NCI-H2227 treated with DMSO at 0.1 percent for 48 hours (cell line): Measurements from ENCODE around the gene RECK.
A peak's percentile ranks its signal among the peaks of the same experiment; 100 is the strongest.

Experiments used
- DNase-seq: peaks from one replicate; lab custom pipeline; 2025; lab: John Stamatoyannopoulos, UW

The RECK gene

GRCh38 chr9:36140086-36141084 lies 103.7 kb downstream of the RECK start:
- no peak for DNase-seq

GRCh38 chr9:36141288-36141687 lies 104.6 kb downstream of the RECK start:
- DNase-seq: no peak

- no peak for DNase-seq
Observed at GRCh38 chr9:36141761-36142160, 105.0 kb downstream of the RECK start.

DNA sequence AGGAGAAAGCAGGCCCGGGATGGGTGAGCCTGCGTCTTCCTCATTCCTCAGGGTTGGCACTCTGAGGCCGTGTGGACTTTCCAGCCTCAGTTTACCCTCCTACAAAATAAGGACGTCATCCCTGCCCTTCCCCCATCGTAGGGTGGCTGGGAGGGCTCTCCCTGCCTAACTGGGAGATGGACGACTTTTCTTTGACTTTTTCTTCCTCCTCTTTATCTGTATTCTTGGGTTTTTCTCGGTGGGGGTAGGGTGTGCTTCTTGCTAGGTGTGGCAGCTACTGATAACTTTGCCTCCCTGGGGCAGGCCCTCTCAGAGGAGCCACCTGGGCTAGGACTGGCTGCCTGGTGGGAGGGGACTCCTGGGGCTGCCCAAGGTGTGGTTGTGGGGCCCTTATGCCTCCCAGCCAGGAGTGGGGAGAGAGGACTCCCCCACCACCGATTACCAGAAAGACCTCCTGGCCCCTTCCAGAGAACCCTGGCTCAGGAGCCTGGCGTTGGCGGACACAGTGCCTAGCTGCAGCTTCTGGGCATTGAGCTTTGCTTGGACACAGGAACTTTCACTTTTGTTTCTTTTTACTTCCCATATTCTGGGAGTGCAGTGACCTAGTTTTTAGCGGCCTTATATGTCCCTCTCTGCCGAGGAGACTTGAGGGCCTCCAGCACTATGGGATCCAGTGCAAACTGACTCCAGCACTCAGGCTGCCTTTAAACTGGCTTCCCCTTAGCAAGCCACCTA lies 106.0 kb downstream of the RECK start:
- DNase-seq: no peak

- no peak for DNase-seq
Observed at GRCh38 chr9:36143245-36143641, 106.5 kb downstream of the RECK start.

- DNase-seq: no peak
Observed at GRCh38 chr9:36144309-36145232, 107.9 kb downstream of the RECK start.

DNA sequence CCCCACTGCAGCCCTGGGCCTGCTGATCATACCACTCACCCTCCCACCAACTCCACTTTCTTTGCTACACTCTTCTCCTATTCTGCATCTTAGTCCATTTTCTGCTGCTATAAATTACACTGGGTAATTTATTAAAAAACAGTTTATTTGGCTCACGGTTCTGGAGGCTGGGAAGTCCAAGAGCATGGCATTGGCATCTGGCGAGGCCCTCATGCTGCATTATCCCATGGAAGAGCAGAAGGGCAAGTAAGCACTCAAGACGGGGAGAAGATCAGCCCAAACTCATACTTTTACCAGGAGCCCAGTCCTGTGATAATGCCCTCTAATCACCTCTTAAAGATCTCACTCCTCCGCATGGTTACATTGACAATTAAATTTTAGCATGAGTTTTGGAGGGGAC lies 109.3 kb downstream of the RECK start:
- DNase-seq: no peak

DNA sequence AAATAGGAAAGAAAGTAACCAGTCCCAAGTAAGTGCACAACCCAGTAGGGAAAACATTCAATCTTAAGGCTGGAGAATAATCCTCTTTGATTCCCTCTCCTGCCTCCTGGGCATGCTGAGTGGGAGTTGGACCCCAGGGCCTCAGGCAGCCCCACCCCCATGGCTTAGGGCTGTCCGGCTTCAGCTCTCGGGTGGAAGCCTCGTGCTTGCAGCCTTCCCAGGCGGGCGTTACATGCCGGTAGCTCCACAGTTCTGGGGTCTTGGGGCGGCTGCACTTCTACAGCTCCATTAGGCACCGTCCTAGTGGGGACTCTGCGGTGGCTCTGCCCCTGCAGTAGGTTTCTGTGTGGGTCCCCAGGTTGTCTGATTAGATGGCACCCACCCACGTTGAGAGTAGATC lies 109.9 kb downstream of the RECK start:
- no peak for DNase-seq

- no peak for DNase-seq
Observed at GRCh38 chr9:36147441-36148175, 110.9 kb downstream of the RECK start.

- DNase-seq: no peak
Observed at GRCh38 chr9:36148311-36149051, 111.8 kb downstream of the RECK start.

- no peak for DNase-seq
Observed at GRCh38 chr9:36149197-36149596, 112.5 kb downstream of the RECK start.

GRCh38 chr9:36150574-36151315 lies 114.0 kb downstream of the RECK start:
- no peak for DNase-seq

DNA sequence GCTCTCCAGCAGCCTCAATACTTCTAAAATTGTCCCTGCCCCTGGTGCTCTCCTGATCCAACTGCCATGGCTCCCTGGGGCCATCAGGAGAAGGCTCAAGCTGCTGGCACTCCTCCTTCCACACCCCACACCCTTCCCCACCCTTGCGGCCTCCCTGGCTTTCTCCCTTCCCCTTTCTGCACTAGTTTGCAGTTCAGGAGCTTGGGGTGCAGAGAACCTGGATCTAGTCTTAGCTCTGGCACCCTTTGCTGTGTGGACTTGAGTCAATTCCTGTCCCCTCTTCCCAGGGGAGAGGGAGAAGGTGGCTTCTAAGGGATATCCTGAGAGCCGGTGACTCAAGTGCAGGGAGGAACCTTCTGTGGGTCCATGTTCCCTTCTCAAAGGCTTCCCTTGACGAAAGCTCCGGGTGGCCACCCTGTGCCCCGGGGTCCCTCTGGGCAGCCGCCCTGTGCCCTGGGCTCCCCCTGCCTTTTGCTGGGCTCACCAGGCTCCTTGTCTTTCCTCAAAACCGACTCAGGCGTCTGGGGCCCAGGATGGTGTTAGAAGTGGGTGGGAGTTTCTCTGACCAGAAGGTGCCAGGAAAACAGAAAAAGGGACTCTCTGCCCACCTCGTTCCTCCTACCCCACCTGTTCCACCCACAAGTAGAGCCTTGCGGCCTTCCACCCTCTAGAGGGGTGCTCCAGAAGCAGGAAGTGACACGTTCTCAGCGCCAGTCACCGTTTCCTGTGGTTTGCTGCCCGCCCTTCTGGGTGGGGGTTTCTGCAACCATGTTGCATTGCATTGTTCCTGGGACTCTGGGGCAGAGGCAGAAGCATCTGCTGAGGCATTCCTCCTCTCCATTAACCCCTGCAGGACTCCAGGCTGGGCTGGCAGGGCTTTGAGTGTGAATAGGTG lies 114.8 kb downstream of the RECK start:
- DNase-seq: no peak

DNA sequence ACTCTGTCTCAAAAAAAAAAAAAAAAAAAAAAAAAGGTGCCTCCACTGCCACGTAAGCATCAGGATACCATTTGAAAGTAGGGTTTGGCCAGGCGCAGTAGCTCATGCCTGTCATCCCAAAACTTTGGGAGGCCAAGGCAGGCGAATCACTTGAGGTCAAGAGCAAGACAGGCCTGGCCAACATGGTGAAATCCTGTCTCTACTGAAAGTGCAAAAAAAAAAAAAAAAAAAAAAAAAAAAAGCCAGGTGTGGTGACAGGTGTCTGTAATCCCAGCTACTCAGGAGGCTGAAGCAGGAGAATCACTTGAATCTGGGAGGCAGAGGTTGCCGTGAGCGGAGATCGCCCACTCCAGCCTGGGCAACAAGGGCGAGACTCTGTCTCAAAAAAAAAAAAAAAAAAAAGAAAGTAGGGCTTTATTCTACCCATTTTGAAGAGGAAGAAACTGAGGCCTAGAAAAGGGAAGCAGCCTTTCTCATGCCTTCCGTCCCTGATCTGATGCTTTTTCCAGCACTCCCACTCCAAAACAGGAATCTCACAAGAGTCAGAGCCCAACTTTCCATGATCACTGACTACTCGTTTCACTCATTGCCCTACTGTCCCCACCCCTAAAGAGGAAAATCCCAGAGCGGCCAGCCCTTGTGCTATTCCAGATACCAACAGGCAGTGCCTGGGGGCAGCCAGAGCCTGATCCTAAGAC lies 116.2 kb downstream of the RECK start:
- DNase-seq: no peak

DNA sequence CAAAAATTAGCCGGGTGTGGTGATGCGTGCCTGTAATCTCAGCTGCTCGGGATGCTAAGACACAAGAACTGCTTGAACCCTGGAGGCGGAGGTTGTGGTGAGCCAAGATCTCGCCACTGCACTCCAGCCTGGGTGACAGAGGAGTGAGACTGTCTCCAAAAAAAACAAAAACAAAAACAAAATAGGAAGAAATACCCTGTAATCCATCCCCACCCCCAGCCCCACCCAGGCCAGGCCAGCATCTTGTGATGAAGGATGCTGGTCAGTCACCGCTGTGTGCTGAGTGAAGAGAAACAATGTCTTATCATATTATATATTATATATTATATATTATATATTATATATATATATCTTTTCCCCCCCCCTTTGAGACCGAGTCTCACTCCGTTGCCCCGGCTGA lies 117.0 kb downstream of the RECK start:
- no peak for DNase-seq

- DNase-seq: peak; percentile 49
Observed at GRCh38 chr9:36154331-36154952, 117.7 kb downstream of the RECK start.

GRCh38 chr9:36156116-36156515 lies 119.4 kb downstream of the RECK start:
- no peak for DNase-seq

- DNase-seq: no peak
Observed at GRCh38 chr9:36158122-36158521, 121.4 kb downstream of the RECK start.
